ENCODE data around the gene OGT. TPM values are rescaled to one million over a fixed set of nuclear protein-coding genes. Genes with fewer than 3 reads are reported as not detected.
"Not testable (repeated sequence)": the region's sequence is repeated elsewhere in the genome, so short reads cannot be mapped to it uniquely, and the experiment has no call there.

Gene OGT
- total RNA-seq, 1 donor from 2014 or later = 287 TPM

- Histone ChIP-seq H3K4me3 (no peak overlapping the region), H3K36me3 (peaks cover 26% of the 10 kb centered on the region), H3K79me2 (ENCODE audit: low read depth) (no peaks in the 10 kb centered on the region), H3K27me3 (no peaks in the 10 kb centered on the region), H4K20me1 (ENCODE audit: low read depth) (no peaks in the 10 kb centered on the region), H3K27ac (no peak overlapping the region), H3K4me1 (no peaks in the 10 kb centered on the region), H3K9me3 (ENCODE audit: low read depth) (no peaks in the 10 kb centered on the region), H2AFZ (replicated peaks) (no peak overlapping the region), H3F3A (ENCODE audit: low read depth) (no peaks in the 10 kb centered on the region), H3K9ac (no peak overlapping the region), H3K4me2 (no peak overlapping the region)
- Mint-ChIP-seq H3K4me1 (peaks cover 7% of the 10 kb centered on the region), H3K36me3 (peaks cover 23% of the 10 kb centered on the region), H3K9me3 (no peaks in the 10 kb centered on the region), H3K27ac (no peak overlapping the region), H3K27me3 (ENCODE audit: insufficient read depth, low read depth) (no peaks in the 10 kb centered on the region), H3K4me3 (no peak overlapping the region)
- TF ChIP-seq EZH2phosphoT487 (IDR thresholded peaks at IDR 0.05) (no peak), EZH2 (IDR thresholded peaks at IDR 0.05) (no peak)
- no peak for DNase-seq (ENCODE audit: low spot score)
Measured at GRCh38 chrX:71563921-71564320, 31.0 kb downstream of the OGT start.

GRCh38 chrX:71565474-71566041, 32.7 kb downstream of the OGT start:
- no peaks in the 10 kb centered on the region for H3K4me1 ChIP-seq
- H3K9me3 ChIP-seq (ENCODE audit: low read depth) = no peaks in the 10 kb centered on the region
- DNase-seq (ENCODE audit: low spot score) = no peak
- H2AFZ ChIP-seq (replicated peaks) = no peak overlapping the region
- no peaks in the 10 kb centered on the region for H3K27me3 Mint-ChIP-seq (ENCODE audit: insufficient read depth, low read depth)
- TF ChIP-seq EZH2phosphoT487 (IDR thresholded peaks at IDR 0.05) (no peak), EZH2 (IDR thresholded peaks at IDR 0.05) (no peak)
- TF ChIP-seq, protein P1, sequence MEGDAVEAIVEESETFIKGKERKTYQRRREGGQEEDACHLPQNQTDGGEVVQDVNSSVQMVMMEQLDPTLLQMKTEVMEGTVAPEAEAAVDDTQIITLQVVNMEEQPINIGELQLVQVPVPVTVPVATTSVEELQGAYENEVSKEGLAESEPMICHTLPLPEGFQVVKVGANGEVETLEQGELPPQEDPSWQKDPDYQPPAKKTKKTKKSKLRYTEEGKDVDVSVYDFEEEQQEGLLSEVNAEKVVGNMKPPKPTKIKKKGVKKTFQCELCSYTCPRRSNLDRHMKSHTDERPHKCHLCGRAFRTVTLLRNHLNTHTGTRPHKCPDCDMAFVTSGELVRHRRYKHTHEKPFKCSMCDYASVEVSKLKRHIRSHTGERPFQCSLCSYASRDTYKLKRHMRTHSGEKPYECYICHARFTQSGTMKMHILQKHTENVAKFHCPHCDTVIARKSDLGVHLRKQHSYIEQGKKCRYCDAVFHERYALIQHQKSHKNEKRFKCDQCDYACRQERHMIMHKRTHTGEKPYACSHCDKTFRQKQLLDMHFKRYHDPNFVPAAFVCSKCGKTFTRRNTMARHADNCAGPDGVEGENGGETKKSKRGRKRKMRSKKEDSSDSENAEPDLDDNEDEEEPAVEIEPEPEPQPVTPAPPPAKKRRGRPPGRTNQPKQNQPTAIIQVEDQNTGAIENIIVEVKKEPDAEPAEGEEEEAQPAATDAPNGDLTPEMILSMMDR (IDR thresholded peaks at IDR 0.05) = no peak
- H3K4me2 ChIP-seq = no peak overlapping the region
- H3K36me3 Mint-ChIP-seq = peaks cover 18% of the 10 kb centered on the region
- no peaks in the 10 kb centered on the region for H3F3A ChIP-seq (ENCODE audit: low read depth)
- H3K4me1 Mint-ChIP-seq = peaks cover 7% of the 10 kb centered on the region
- H3K27me3 ChIP-seq = no peaks in the 10 kb centered on the region
- H3K9me3 Mint-ChIP-seq = no peaks in the 10 kb centered on the region
- no peaks in the 10 kb centered on the region for H3K79me2 ChIP-seq (ENCODE audit: low read depth)
- peaks cover 26% of the 10 kb centered on the region for H3K36me3 ChIP-seq
- no peak overlapping the region for H3K27ac Mint-ChIP-seq
- H3K27ac ChIP-seq = no peak overlapping the region
- no peak overlapping the region for H3K4me3 ChIP-seq
- no peaks in the 10 kb centered on the region for H4K20me1 ChIP-seq (ENCODE audit: low read depth)
- H3K4me3 Mint-ChIP-seq = no peak overlapping the region
- no peak overlapping the region for H3K9ac ChIP-seq

- not testable (repeated sequence) for H3K9ac ChIP-seq; H3F3A ChIP-seq (ENCODE audit: low read depth); H3K4me3 Mint-ChIP-seq; H3K4me2 ChIP-seq; H3K79me2 ChIP-seq (ENCODE audit: low read depth); H2AFZ ChIP-seq (replicated peaks); H3K4me1 ChIP-seq; H3K9me3 Mint-ChIP-seq; H3K27ac ChIP-seq; H3K27ac Mint-ChIP-seq; H4K20me1 ChIP-seq (ENCODE audit: low read depth); H3K4me1 Mint-ChIP-seq; DNase-seq (ENCODE audit: low spot score); H3K27me3 Mint-ChIP-seq (ENCODE audit: insufficient read depth, low read depth); H3K4me3 ChIP-seq; H3K27me3 ChIP-seq; H3K9me3 ChIP-seq (ENCODE audit: low read depth)
- H3K36me3 Mint-ChIP-seq = peaks cover 20% of the 10 kb centered on the region
- peaks cover 21% of the 10 kb centered on the region for H3K36me3 ChIP-seq
Measured at GRCh38 chrX:71571390-71571789, 38.5 kb downstream of the OGT start.

GRCh38 chrX:71573590-71573989, 40.7 kb downstream of the OGT start:
- H3K36me3 Mint-ChIP-seq = peaks cover 15% of the 10 kb centered on the region
- Histone ChIP-seq H3K36me3 (peaks cover 12% of the 10 kb centered on the region), H3K9ac (no peak overlapping the region), H3K27ac (no peak overlapping the region), H2AFZ (replicated peaks) (no peak overlapping the region), H3K4me1 (no peaks in the 10 kb centered on the region), H3K27me3 (no peaks in the 10 kb centered on the region), H3K9me3 (ENCODE audit: low read depth) (no peaks in the 10 kb centered on the region), H3K4me2 (no peak overlapping the region), H3F3A (ENCODE audit: low read depth) (no peaks in the 10 kb centered on the region), H3K79me2 (ENCODE audit: low read depth) (no peaks in the 10 kb centered on the region), H3K4me3 (no peak overlapping the region), H4K20me1 (ENCODE audit: low read depth) (no peaks in the 10 kb centered on the region)
- H3K9me3 Mint-ChIP-seq = no peaks in the 10 kb centered on the region
- no peak overlapping the region for H3K27ac Mint-ChIP-seq
- TF ChIP-seq EZH2 (IDR thresholded peaks at IDR 0.05) (no peak), EZH2phosphoT487 (IDR thresholded peaks at IDR 0.05) (no peak)
- TF ChIP-seq, protein P1 (IDR thresholded peaks at IDR 0.05) = no peak
- no peak for DNase-seq (ENCODE audit: low spot score)
- no peaks in the 10 kb centered on the region for H3K4me1 Mint-ChIP-seq
- H3K4me3 Mint-ChIP-seq = no peak overlapping the region
- H3K27me3 Mint-ChIP-seq (ENCODE audit: insufficient read depth, low read depth) = peaks cover 2% of the 10 kb centered on the region
